Measurements from ENCODE around the gene ADD1.

DNA sequence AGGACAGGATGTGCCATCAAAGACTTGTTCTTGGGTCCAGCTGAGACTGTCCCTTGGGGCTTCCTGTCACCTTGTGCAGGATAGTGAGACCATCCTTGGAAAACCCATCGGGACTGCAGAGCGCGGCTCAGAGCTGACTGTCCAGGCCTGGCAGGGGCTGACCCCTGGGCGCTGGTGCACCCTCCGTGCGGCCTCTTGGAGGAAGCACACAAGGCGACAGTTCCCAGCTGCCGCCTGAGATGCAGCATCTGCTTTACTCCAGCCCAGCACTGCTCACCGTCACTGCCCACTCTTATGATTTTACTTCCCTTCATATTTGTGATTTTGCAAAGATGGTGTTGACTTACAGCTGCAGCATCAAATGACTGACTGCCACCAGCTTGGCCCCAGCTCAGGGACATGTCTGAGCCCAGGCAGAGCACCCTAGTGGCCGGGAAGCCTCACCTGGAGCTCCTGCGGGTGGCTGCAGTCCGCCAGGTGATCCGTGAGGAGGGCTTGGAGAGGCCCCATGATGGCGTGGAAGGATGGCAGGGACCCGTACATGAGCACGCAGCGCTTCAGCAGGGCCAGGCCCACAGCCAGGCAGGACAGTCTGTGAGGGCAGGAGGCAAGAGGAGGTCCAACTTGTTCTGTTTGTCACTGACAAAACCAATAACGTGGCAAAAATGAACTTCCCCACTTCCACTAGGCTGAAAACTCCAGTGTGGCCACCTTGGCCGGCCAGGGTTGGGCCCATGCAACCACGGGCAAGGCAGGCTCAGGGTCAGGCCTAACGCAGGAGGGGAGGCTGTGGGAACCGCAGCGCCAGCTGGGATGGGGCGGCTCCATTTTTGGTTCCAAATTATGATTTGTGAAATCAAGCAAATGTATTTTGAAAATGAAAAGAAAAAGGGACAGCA, 97.7 kb downstream of the ADD1 start:
- TF ChIP-seq, protein P1, sequence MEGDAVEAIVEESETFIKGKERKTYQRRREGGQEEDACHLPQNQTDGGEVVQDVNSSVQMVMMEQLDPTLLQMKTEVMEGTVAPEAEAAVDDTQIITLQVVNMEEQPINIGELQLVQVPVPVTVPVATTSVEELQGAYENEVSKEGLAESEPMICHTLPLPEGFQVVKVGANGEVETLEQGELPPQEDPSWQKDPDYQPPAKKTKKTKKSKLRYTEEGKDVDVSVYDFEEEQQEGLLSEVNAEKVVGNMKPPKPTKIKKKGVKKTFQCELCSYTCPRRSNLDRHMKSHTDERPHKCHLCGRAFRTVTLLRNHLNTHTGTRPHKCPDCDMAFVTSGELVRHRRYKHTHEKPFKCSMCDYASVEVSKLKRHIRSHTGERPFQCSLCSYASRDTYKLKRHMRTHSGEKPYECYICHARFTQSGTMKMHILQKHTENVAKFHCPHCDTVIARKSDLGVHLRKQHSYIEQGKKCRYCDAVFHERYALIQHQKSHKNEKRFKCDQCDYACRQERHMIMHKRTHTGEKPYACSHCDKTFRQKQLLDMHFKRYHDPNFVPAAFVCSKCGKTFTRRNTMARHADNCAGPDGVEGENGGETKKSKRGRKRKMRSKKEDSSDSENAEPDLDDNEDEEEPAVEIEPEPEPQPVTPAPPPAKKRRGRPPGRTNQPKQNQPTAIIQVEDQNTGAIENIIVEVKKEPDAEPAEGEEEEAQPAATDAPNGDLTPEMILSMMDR (conservative IDR thresholded peaks at IDR 0.05 in 1 of 2, IDR thresholded peaks at IDR 0.05 in 1 of 2; ENCODE audit: extremely low read depth in 1 of 2, insufficient read depth in 1 of 2, low read depth in 1 of 2, low read length in 2 of 2): no peak
- no peak for TF ChIP-seq EZH2 (IDR thresholded peaks at IDR 0.05; ENCODE audit: borderline replicate concordance, low read length)

Data from mammary epithelial cell (primary cell).